Renal pelvis (tissue), 4 donors: Measurements from ENCODE around the gene CNOT6L. TPM values are rescaled to one million over a fixed set of nuclear protein-coding genes. Genes with fewer than 3 reads are reported as not detected.
"Not testable (repeated sequence)": the region's sequence is repeated elsewhere in the genome, so short reads cannot be mapped to it uniquely, and the experiment has no call there.

Experiments
- DNase-seq: peaks from one replicate; pipeline ENCODE4 v3.0.0-alpha.2; 2013
- polyA plus RNA-seq, 3 donors: library from polyadenylated mRNA; unstranded; fragments of 120-200 nt; gene quantifications; one replicate each; pipeline ENCODE4 v1.2.1, GENCODE V29; 2013; ENCODE audit not compliant: insufficient read length in 3 of 3

The CNOT6L gene
- polyA plus RNA-seq, 3 donors, result 32.4 to 40.0 (median 32.7) TPM

GRCh38 chr4:77785669-77786068, 33.5 kb downstream of the CNOT6L start:
- no peak for DNase-seq

GRCh38 chr4:77783895-77784294, 35.3 kb downstream of the CNOT6L start:
- no peak for DNase-seq

GRCh38 chr4:77782102-77782835, 36.9 kb downstream of the CNOT6L start:
- no peak for DNase-seq

GRCh38 chr4:77780762-77781161, 38.4 kb downstream of the CNOT6L start:
- not testable (repeated sequence) for DNase-seq

- no peak for DNase-seq
These were observed 41.9 kb downstream of the CNOT6L start for GRCh38 chr4:77777135-77777807.

GRCh38 chr4:77776182-77777134, 42.7 kb downstream of the CNOT6L start:
- no peak for DNase-seq

GRCh38 chr4:77773101-77773500, 46.1 kb downstream of the CNOT6L start:
- no peak for DNase-seq

GRCh38 chr4:77771566-77771965, 47.6 kb downstream of the CNOT6L start:
- DNase-seq, result no peak

- no peak for DNase-seq
These were observed 53.4 kb downstream of the CNOT6L start for GRCh38 chr4:77765720-77766119.

GRCh38 chr4:77762531-77762930, 56.6 kb downstream of the CNOT6L start:
- DNase-seq, result no peak

- DNase-seq, result no peak
These were observed 57.6 kb downstream of the CNOT6L start for GRCh38 chr4:77761595-77761994.

GRCh38 chr4:77758804-77759203, 60.4 kb downstream of the CNOT6L start:
- no peak for DNase-seq

GRCh38 chr4:77751764-77752163, 67.4 kb downstream of the CNOT6L start:
- no peak for DNase-seq

GRCh38 chr4:77745792-77746191, 73.4 kb downstream of the CNOT6L start:
- no peak for DNase-seq

GRCh38 chr4:77742054-77742453, 77.1 kb downstream of the CNOT6L start:
- no peak for DNase-seq

GRCh38 chr4:77740480-77740879, 78.7 kb downstream of the CNOT6L start:
- no peak for DNase-seq

GRCh38 chr4:77734928-77735327, 84.2 kb downstream of the CNOT6L start:
- no peak for DNase-seq

GRCh38 chr4:77731656-77732055, 87.5 kb downstream of the CNOT6L start:
- no peak for DNase-seq

GRCh38 chr4:77728420-77728819, 90.7 kb downstream of the CNOT6L start:
- DNase-seq, result no peak

- no peak for DNase-seq
These were observed 98.1 kb downstream of the CNOT6L start for GRCh38 chr4:77721073-77721472.

- not testable (repeated sequence) for DNase-seq
These were observed 100.7 kb downstream of the CNOT6L start for GRCh38 chr4:77718500-77718899.
